Neural progenitor cell (in vitro differentiated cells): ENCODE data around the gene BEND4.

Experiments used
- CTCF ChIP-seq: fragments of 200-600 bp; sonication (generic); IDR thresholded peaks from 2 replicates; pipeline ENCODE4 v1.5.1; 2017; ENCODE audit warnings: antibody characterized with exemption, mild to moderate bottlenecking
- EZH2 ChIP-seq: fragments of 200-600 bp; sonication (generic); IDR thresholded peaks from 2 replicates; pipeline ENCODE4 v1.6.1; 2017; ENCODE audit warnings: antibody characterized with exemption, mild to moderate bottlenecking, moderate library complexity
- EZH2phosphoT487 ChIP-seq: fragments of 200-600 bp; sonication (generic); IDR thresholded peaks from 2 replicates; pipeline ENCODE4 v1.6.1; 2017; ENCODE audit warnings: antibody characterized with exemption

- no peak for TF ChIP-seq CTCF
- TF ChIP-seq EZH2phosphoT487 = no peak
- TF ChIP-seq EZH2 = no peak
Observed at GRCh38 chr4:42122237-42122636, 30.2 kb downstream of the BEND4 start.
